Lung (tissue), 12 donors: ENCODE measurements around the gene RDH11. TPM values are rescaled to one million over a fixed set of nuclear protein-coding genes. Genes with fewer than 3 reads are reported as not detected.

Experiments
- ATAC-seq: fragments of 200-7000 bp; cut with Tn5 transposase; one replicate; pipeline ENCODE4 v1.9.1; 2020; ENCODE audit warnings: moderate number of reproducible peaks; ENCODE audit not compliant: insufficient read depth, low FRiP score
- DNase-seq, 3 donors: peaks; one replicate each; pipeline ENCODE4 v3.0.0-alpha.2; 2013 to 2017
- H3K27ac ChIP-seq, 2 donors: one replicate each; pipeline ENCODE4 v1.5.1; 2013; ENCODE audit warnings: mild to moderate bottlenecking in 2 of 2, moderate library complexity in 2 of 2, control low read depth in 1 of 2, inconsistent platforms in 1 of 2, low read depth in 1 of 2, low read length in 1 of 2
- H3K27me3 ChIP-seq, 3 donors: one replicate each; pipeline ENCODE4 v1.5.1; 2013; ENCODE audit warnings: low read length in 2 of 3; ENCODE audit not compliant: control insufficient read depth in 3 of 3, insufficient read depth in 3 of 3
- H3K36me3 ChIP-seq, 4 donors: one replicate each; pipeline ENCODE4 v1.5.1; 2013; ENCODE audit warnings: low read length in 4 of 4, mild to moderate bottlenecking in 1 of 4, moderate library complexity in 1 of 4; ENCODE audit not compliant: control insufficient read depth in 4 of 4, insufficient read depth in 4 of 4
- H3K4me1 ChIP-seq, 5 donors: one replicate each; pipeline ENCODE4 v1.5.1; 2013; ENCODE audit warnings: low read length in 5 of 5, mild to moderate bottlenecking in 2 of 5, moderate library complexity in 1 of 5; ENCODE audit not compliant: control insufficient read depth in 5 of 5, insufficient read depth in 5 of 5
- H3K4me3 ChIP-seq: one replicate; pipeline ENCODE4 v1.5.1; 2013; ENCODE audit warnings: mild to moderate bottlenecking, control low read depth, moderate library complexity
- H3K9ac ChIP-seq, 2 donors: one replicate each; pipeline ENCODE4 v1.5.1; 2013; ENCODE audit warnings: low read length in 2 of 2, control low read depth in 1 of 2; ENCODE audit not compliant: insufficient read depth in 1 of 2
- H3K9me3 ChIP-seq, 4 donors: one replicate each; pipeline ENCODE4 v1.5.1; 2013; ENCODE audit warnings: low read length in 3 of 4, mild to moderate bottlenecking in 1 of 4, moderate library complexity in 1 of 4; ENCODE audit not compliant: control insufficient read depth in 4 of 4, insufficient read depth in 3 of 4
- CTCF ChIP-seq: IDR thresholded peaks from 2 replicates; pipeline ENCODE4 v1.5.1; 2012; ENCODE audit warnings: mild to moderate bottlenecking; ENCODE audit errors: control extremely low read depth, extremely low read depth
- WGBS, 2 donors: extraction: QIAGEN DNeasy Blood & Tissue Kit; methylation state at CpG; one replicate each; pipeline ENCODE4 v1.1.7; 2013; 5-methylcytosine and 5-hydroxymethylcytosine counted together
- polyA plus RNA-seq, 2 donors: library from polyadenylated mRNA; stranded (reverse); fragments of 200-250 nt; gene quantifications; one replicate each; pipeline ENCODE4 v1.2.1, GENCODE V29; 2013
- total RNA-seq, 2 donors: library from RNA; depleted of rRNA in 1 of 2; stranded (reverse); fragments of >200 nt in 1 of 2; gene quantifications; one replicate each; pipeline ENCODE4 v1.2.1, GENCODE V29; 2014 to 2021
- donor health status: control.
- donor health status: control.
- donor health status: Bipolar disorder and iron deficiency.
- donor health status: healthy.
- donor health status: DM: yes; HTN: yes; CAD: no.

Gene RDH11
- total and polyA plus RNA-seq, 4 donors: 42.0 to 80.3 (median 67.0) TPM

GRCh38 chr14:67680941-67681340, 14.6 kb downstream of the RDH11 start:
- Histone ChIP-seq H3K9ac (no peak overlapping the region), H3K4me1 (no peaks in the 10 kb centered on the region), H3K27ac (no peak overlapping the region), H3K4me3 (no peak overlapping the region), H3K36me3 (peaks cover 11 to 39% (median 19%) of the 10 kb centered on the region in 4 donors), H3K9me3 (no peaks in the 10 kb centered on the region), H3K27me3 (no peaks in the 10 kb centered on the region)
- 47 to 65% methylated on average over 2 of the region's 2 CpGs for WGBS, 2 donors
- ATAC-seq (no peak), DNase-seq (no peak)
- no peak for TF ChIP-seq CTCF

GRCh38 chr14:67680121-67680602, 15.4 kb downstream of the RDH11 start:
- no peak overlapping the region for H3K4me3 ChIP-seq
- H3K27me3 ChIP-seq: no peaks in the 10 kb centered on the region
- H3K27ac ChIP-seq: no peak overlapping the region
- ATAC-seq (no peak), DNase-seq (no peak)
- no peak for TF ChIP-seq CTCF
- WGBS, 2 donors: 61 to 70% methylated on average over 3 of the region's 3 CpGs
- H3K9ac ChIP-seq: no peak overlapping the region
- H3K9me3 ChIP-seq: no peaks in the 10 kb centered on the region
- H3K36me3 ChIP-seq: peaks cover 7 to 31% (median 16%) of the 10 kb centered on the region in 4 donors
- H3K4me1 ChIP-seq: no peaks in the 10 kb centered on the region

- H3K9me3 ChIP-seq: no peaks in the 10 kb centered on the region
- WGBS, 2 donors: 70 to 84% methylated on average over 2 of the region's 2 CpGs
- H3K9ac ChIP-seq: no peak overlapping the region
- TF ChIP-seq CTCF: no peak
- DNase-seq (no peak), ATAC-seq (no peak)
- no peak overlapping the region for H3K27ac ChIP-seq
- H3K27me3 ChIP-seq: no peaks in the 10 kb centered on the region
- no peak overlapping the region for H3K4me3 ChIP-seq
- peaks cover 0 to under 1% (median 0%) of the 10 kb centered on the region in 5 donors for H3K4me1 ChIP-seq
- H3K36me3 ChIP-seq: peaks cover 5 to 28% (median 11%) of the 10 kb centered on the region in 4 donors
These were observed 16.6 kb downstream of the RDH11 start for GRCh38 chr14:67679006-67679405.

GRCh38 chr14:67675219-67675582, 20.4 kb downstream of the RDH11 start:
- 34 to 47% methylated on average over 16 of the region's 16 CpGs for WGBS, 2 donors
- DNase-seq: no peak
- peaks cover 4 to 15% (median 7%) of the 10 kb centered on the region in 4 donors for H3K36me3 ChIP-seq
- no peak for TF ChIP-seq CTCF
- ATAC-seq: no peak
- peak overlapping the region; percentile 93 for H3K4me3 ChIP-seq
- peak overlapping the region; percentile 59 to 87 for H3K9ac ChIP-seq
- peak overlapping the region; percentile 90 to 99 for H3K27ac ChIP-seq
- no peaks in the 10 kb centered on the region for H3K27me3 ChIP-seq
- no peaks in the 10 kb centered on the region for H3K9me3 ChIP-seq
- peaks cover 4 to 15% (median 6%) of the 10 kb centered on the region in 5 donors for H3K4me1 ChIP-seq
